Globus pallidus (tissue), 1 donor: ENCODE results near the gene OARD1.
"Not testable (repeated sequence)": the region's sequence is repeated elsewhere in the genome, so short reads cannot be mapped to it uniquely, and the experiment has no call there.

Experiments
- DNase-seq: peaks from one replicate; pipeline ENCODE4 v3.0.0-alpha.2; 2015; ENCODE audit warnings: low spot score

OARD1 gene

DNA sequence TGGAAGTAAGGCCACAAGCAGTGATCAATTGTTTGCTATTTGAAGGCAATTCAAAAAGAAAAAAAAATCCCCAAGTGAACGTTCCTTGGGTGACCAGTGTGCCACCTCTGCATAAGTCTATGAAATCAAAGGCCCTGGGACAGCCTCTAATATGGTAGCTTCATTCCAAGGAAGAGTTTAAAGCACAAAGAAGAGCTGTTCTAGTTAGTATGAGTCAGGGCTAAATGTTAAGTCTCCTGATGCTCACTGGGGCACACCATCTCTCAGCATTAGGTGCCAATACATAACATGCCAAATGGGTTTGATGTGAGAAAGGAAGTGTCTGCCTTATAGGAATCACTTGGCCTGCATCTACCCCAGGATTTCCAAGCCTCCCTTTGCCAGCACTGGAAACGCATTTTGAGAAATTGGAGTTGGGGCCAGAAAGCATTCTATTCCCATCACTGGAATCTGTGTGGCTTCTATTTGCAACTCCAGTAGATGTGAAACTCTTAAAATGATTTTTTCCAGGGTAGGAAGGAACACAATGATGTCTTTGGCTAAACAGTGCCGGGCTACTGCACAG, 46.1 kb downstream of the OARD1 start:
- no peak for DNase-seq

DNA sequence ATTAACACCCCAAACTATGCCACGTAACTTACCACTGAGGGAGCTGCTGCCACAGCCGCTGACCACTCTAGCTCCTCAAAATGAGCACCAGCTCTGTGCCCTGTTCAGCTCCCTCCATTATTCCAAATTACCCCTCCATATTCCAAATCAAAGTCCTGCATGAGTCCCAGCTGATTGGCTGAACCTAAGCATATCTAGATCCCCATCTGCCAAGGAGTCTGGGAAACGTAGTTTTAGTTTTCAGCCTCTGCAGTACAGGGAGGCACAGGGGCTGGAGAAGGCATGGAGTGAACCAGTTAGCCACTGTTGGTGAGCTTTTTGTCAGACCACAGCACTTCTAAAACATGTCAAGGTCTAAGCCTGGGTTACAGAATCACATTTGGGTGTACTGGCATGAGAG, 49.0 kb downstream of the OARD1 start:
- no peak for DNase-seq

DNA sequence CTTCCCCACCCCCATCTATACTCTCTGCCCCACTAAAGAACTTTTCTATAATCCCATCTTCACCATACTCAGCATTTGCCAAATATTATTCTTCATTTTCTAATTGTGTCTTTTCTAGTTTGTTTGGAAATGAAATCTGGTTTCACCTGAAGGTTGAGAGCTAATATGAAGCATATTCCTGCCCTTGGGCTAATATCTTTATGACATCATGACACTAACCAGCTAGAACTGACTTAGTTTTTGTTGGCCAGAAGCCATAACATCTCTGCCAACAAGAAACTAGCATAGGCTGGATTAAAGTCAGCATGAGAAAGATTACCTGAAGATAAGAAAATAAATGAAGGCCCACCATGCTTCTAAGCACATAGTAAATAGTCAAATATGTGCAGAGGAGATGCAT, 49.9 kb downstream of the OARD1 start:
- DNase-seq = no peak

GRCh38 chr6:41021832-41022231, 50.3 kb downstream of the OARD1 start:
- no peak for DNase-seq

DNA sequence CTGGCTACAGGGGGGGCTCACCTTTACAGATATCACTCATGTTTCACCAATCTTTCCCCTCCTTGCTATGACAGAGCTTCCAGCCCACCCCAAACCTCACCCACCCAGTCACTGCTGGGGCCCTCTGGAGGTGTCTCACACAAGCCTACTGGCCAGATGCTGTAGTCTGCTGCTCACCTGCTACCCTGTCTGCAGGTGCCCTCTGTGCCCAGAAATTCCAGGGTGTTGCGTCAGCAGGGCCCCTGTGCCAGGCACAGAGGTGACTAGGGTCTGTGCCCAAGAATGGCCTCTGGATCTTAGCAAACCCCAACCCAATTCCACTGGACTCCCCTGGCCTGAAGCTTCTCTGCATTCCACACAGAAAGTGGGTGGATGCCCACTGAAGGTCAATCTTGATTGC, 54.5 kb downstream of the OARD1 start:
- no peak for DNase-seq

- DNase-seq = not testable (repeated sequence)
Measured at GRCh38 chr6:41015860-41016259, 56.3 kb downstream of the OARD1 start.

DNA sequence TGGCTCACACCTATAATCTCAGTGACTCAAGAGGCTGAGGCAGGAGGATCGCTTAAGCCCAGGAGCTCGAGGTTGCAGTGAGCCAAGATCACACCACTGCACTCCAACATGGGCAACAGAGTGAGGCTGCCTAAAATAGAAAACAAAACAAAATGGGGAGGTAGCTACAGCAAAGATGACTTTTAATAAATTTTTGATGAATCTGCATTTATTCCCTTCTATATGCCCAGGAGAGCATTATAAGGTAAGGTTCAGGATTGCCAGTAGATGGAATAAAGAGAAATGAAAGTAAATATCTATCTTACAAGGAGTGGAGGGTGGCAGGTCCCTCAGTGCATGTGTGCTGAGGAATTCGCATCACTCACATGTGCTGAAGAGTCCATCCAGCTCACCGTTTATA, 57.4 kb downstream of the OARD1 start:
- no peak for DNase-seq
